CD4-positive, alpha-beta T cell treated with Interleukin-15 for 1 hour (primary cell): ENCODE measurements around the gene PI4K2A.
"Not testable (repeated sequence)": the region's sequence is repeated elsewhere in the genome, so short reads cannot be mapped to it uniquely, and the experiment has no call there.

Experiments
- DNase-seq: peaks from one replicate; pipeline ENCODE4 v3.0.0-alpha.2; 2020

Gene PI4K2A

DNA sequence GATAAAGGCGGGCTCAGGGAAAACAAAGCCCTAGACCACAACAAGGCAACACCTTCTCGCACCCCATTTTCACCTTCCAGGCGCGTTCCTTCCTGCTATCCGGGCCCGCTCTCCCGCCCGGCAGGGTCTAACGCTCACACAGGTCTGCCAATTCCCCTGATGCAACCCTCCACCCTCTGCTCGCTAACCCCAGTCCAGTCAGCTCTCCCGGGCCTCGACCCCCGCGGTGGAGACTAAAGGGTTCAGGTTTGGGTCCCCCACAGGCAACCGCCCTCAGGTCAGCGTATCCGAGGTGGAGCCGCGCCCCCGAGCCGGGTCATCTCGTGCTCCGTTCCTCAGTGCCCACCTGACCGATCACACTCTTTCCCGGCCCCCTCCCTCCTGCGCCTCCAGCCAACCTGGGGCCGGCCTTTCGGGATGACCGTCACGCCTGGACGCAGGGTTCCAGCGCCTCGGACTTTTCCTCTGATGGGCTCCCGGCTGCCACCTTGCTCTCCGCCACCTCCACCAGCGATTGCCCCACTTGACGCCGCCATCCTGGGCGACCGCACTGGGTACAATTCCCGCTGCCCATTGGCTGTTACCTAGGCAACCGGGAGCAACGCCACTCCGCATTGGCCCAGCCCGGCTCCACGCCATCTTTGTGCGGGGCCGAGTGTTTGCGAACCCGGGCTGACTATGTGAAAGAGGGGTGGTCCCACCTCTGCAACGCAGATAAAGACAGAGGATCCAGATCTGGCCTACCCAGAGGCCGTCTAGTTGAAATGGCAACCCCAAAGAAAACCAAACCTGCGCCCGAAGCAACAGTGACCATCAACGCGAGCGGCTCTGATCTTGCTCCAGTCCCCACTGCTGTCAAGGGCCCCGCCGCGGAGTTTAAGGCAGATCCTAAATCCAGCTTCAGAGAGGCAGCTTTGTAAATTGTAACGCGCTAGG is 7.3 kb upstream of the PI4K2A start, which contains the start of gene MORN4:
Gene MORN4 (minus strand): TSS at position 552 of the 936 bp plus-strand sequence. CDS start 13,847 bp downstream, outside the sequence.
- peak; percentile 93 for DNase-seq

DNA sequence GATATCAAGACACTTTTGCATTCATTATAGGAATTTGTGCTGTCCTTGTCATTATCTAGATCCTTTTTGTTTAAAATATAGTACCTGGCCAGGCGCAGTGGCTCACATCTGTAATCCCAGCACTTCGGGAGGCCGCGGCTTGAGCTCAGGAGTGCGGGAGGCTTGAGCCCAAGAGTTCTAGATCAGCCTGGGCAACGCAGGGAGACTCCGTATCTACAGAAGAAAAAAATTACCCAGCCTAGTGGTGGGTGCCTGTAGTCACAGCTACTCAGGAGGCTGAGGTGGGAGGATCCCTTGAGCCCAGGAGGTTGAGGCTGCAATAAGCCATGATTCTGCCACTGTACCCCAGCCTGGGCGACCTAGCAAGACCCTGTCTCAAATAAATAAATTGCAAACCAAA is 6.5 kb upstream of the PI4K2A start:
- DNase-seq: no peak

DNA sequence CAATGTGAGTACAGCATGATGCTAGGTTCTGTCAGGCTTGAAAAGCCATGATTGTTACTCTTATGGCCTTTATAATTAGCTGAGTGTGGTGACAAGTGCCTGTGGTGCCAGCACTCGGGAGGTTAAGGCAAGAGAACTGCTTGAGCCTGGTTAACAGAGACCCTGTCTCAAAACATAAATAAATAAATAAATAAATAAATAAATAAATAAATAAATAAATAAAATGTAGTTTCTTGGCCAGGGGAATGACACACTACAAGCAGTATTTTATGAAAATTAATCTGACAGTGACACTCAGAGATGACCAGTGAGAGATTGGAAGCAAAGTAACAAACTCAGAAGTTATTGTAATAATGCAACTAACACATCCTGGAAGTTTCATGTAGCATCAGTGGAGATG is 4.9 kb upstream of the PI4K2A start:
- DNase-seq: no peak

DNA sequence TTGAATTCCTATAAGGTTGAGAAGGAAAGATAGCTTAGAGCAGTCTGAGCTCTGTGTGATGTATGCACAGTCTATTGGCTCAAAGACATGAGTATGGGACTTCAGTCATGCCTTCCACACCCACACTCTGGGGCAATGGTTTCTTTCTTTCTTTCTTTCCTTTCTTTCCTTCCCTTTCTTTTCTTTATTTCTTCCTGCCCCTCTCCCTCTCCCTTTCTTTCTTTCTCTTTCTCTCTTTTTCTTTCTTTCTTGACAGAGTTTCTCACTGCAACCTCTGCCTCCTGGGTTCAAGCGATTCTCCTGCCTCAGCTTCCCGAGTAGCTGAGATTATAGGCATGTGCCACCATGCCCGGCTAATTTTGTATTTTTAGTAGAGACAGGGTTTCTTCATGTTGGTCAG is 1.4 kb upstream of the PI4K2A start:
- DNase-seq: not testable (repeated sequence)

DNA sequence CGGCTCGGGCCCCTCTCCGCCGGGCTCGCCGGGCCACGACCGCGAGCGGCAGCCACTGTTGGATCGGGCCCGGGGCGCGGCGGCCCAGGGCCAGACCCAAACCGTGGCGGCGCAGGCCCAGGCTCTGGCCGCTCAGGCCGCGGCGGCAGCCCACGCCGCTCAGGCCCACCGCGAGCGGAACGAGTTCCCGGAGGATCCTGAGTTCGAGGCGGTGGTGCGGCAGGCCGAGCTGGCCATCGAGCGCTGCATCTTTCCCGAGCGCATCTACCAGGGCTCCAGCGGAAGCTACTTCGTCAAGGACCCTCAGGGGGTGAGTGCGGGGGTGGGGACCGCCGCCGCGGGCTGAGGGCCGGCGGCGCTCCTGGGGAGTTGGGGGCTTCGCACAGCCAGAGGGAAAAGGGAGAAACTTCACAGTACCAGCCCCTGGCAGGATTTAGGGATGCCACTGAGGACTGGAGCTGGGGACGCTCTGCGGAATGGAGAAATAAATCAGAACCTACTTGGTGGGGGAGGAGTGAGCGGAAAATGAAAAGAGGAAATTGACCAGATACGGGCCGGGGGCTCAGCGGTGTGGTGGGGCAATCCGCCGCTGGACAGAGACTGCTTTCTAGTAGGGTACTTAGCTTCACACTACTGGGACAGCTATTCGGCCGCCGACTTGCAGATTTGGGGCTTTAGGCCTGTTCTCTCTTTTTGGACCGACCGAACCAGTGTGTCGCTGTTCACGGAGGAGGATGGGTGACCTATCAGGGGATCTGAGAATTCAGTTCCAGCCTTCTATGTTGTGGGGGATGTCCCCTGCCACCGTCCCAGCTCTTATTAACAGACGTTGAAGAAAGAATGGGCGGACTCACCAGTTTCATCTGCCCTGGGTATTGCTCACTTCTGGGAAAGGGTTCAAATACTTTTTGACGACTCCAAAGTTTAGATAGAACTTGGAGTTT is 669 bp downstream of the PI4K2A start:
- peak; percentile 32 for DNase-seq

DNA sequence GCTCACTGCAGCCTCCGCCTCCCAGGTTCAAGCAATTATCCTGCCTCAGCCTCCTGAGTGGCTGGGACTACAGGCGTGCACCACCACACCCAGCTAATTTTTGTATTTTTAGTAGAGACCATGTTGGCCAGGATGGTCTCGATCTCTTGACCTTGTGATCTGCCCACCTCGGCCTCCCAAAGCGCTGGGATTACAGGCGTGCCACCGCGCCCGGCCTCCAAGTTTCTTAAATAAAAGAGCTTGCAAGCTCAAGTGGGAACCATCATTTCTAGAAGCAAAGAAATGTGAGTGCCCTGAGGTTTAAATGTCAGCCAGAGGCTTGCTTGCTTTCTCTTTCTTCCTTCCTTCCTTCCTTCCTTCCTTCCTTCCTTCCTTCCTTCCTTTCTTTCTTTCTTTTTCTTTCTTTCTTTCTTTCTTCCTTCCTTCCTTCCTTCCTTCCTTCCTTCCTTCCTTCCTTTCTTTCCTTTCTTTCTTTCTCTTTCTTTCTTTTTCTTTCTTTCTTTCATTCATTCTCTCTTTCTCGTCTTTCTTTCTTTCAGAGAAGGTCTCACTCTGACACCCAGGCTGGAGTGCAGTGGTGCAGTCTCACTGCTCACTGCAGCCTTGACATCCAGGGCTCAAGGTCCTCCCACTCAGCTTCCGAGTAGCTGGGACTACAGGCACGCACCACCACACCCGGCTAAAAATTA is 2.1 kb downstream of the PI4K2A start:
- DNase-seq: not testable (repeated sequence)

DNA sequence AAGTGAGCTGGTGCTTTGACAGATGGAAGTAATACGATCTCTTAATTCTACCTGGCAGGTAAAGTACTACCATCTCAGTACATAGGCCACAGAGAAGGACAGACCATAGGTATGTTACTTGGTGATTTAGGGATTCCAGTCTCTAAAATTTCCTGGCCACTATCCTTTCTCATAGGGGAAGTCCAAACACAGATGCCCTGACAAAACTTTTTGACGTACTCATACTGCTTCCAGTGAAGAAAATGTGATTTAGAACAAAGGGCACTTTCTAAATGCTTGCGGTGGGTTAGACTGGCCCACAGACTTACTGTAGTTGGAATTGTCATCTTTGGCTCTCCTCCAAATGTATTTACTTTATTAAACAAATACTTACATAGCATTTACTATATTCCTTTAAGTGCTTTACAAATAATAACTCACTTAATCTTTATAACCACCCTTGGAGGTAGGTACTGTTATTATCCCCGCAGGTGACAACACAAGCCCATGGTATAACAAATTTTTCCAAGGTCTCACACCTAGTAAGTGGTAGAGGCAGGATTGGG is 3.0 kb downstream of the PI4K2A start:
- no peak for DNase-seq

DNA sequence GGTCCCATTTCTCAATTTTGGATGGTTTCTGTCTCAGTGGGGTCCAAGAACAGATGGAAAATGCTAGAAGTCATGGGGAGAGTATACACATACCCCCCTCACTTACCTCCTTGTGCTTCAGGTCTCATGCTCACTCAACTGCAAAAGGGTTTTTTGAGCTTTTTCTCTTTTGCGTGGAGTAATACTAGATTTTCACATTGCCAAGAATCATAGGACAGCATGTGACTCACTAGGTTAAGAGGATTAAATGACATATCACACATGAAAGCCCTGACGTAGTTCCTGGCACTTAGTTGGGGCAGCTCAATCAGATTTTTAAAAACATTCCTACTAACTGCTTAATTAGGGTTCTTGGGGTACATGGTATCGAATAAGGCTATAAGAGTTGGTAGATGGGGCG is 4.5 kb downstream of the PI4K2A start:
- DNase-seq: no peak

DNA sequence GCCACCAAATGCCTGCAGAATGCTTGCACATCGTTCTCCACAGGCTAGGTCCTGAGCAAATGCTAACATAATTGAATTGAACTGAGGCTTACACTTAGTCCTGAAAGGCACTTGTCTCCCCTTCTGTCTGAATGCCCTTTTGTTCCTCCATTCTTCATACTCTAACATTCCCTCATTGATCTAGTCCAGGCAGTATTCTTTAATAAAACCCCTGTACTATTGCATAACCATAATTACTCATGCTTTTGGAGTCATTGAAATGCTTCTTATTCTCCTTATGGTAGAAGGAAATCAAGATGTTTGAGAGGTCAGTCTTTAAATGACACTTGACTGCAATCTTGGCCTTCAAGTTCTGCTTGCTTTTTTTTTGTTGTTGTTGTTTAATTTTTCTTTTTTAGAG is 7.1 kb downstream of the PI4K2A start:
- no peak for DNase-seq

DNA sequence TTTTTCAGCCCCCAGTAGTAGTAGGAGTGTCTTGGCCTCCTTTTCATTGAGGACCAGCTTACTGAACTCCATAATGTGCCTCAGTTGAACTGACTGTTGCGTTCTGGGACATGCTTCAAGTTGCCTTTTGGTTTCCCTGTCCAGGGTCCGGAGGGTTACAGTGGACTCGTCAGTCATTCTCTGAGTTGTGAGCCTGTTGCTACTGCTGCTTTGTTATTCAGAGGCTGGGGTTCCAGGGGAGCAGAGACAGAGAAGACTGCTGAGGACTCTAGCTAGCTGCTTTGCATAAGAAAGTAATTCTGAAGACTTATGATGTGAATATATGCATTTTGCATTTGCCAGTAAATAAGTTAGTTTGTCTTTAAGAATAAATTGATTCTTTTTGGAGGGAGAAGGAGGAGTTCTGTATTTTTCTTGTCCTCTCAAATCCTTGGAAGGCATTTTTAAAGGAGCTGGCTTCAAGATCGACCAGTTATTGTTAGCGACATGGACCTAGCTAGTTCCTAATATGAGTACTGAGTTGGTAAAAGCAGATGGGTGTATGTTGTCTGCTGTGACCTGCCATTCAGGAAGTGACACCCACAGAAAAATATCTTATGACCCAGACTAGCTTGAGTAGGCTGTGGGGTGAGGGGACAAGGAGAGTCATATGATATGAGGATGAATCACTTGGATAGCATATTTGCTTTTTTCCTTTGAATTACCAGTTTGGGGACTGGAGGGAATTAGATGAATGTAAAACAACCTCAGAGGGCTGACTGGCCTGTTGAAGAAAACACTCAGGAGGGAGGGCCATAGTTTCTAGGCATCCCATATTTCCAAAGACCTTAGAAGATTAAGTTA is 8.3 kb downstream of the PI4K2A start:
- DNase-seq: peak; percentile 64

DNA sequence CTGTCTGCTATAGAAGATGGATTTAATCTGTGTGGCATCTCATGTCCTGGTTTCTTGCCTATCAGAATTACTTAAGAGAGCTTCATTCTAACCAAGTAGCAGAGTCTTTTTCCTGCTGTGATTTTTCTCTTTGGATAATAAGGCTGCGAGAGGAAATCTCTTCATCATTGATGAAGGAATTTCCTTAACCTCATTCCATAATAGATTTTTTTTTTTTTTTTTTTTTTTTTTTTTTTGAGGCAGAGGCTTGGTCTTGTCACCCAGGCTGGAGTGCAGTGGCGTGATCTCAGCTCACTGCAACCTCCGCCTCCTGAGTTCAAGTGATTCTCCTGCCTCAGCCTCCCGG is 8.9 kb downstream of the PI4K2A start:
- not testable (repeated sequence) for DNase-seq

DNA sequence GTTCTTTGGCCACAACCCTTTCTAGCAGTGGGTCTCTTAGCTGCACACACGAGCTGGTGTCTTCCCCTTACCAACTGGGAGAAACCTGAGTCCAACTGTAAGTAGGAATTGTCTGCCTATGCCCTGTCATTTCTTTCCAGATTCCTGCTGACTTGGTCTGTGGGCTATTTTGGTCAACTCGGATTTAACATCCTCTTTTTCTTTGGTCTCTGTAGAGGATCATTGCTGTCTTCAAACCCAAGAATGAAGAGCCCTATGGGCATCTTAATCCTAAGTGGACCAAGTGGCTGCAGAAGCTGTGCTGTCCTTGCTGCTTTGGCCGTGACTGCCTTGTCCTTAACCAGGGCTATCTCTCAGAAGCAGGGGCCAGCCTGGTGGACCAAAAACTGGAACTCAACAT is 10.3 kb downstream of the PI4K2A start:
- no peak for DNase-seq

DNA sequence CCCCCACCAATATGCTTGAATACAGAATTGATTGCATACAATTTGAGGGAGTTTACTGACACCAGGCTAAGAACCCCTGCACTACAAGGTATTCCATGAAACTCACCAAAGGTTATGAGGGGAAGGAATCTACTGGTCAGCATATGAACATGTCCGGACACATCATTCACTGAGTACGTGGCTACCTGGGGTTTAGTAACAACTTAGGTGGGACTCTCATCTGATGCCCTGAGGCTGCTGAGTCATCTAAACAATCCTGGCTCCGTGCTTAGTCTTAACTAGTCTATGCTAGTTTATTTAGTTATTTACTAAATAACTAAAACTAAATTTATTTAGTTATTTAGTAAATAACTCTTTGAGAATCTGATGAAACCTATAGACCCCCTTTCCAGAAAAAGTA is 11.3 kb downstream of the PI4K2A start:
- no peak for DNase-seq

DNA sequence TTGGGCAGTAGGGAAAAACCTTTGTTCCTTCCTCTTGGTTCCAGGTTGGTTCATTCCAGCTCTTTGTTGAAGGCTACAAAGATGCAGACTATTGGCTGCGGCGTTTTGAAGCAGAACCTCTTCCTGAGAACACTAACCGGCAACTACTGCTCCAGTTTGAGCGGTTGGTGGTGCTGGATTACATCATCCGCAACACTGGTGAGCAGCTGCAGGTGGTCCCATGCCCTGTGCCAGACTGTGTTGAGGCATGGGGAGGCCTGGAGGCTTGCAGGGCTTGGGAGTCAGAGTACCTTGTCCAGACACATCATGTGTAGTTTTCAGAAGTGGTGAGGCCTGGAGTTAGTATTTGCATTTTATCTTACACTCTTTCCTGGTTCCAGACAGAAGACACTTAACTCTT is 16.3 kb downstream of the PI4K2A start:
- no peak for DNase-seq

DNA sequence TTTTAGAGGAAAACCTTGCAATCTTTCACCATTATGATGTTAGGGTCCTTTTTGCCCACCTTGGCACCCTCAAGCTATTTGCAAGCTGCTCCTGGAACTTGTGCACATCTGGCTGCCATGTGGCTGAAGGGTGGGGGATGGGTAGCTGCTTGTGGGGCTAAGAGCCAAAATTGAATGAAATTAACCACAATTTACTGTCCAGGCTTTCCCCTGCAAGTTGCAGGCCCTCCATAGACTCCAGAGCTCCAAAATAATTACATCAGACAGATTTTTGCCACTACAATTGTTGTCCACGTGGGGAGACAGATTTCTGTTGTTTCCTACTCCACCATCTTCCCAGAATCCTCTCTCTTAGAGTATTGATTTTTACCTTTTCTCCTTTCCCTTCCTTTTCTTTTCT is 19.1 kb downstream of the PI4K2A start:
- DNase-seq: no peak

DNA sequence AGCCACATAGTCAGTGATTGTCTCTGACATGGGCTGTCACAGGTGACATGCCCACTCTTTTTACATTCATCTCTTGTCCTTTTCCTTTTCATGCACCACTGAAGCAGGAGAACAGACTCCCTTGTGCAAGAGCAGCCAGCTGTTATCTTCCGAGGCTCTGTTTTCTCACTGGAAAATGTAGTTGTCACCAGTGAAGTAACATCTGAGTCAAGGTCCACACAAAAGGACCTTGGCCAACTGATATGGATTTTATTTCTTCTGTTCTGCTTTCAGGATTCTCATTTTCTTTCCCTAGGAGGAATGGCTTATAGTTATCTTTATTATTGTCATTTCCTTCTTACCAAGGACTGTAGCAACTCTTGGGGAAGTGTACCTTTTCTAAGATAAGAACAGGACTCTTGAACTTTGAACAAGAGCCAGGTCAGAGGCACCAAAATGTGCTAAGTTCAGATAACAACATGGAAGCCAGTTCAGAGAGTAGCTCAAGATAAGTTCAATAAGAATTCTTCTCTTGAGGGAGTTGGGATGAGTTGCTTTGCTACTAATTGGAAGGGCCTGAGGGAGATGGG is 23.9 kb downstream of the PI4K2A start:
- no peak for DNase-seq

DNA sequence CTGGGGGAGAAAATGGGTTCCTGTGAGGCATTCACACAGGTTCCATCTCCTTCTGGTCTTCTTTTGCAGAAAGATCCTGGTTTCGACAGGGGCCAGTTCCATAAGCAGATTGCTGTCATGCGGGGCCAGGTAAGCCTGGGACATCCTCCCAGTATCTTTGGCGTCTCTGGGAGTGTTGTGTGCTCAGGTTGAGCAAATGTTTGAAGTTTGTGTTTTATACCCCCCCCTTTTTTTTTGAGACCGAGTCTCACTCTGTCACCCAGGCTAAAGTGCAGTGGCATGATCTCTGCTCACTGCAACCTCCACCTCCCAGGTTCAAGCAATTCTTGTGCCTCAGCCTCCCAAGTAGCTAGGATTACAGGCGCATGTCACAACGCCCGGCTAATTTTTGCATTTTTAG is 26.5 kb downstream of the PI4K2A start:
- no peak for DNase-seq

DNA sequence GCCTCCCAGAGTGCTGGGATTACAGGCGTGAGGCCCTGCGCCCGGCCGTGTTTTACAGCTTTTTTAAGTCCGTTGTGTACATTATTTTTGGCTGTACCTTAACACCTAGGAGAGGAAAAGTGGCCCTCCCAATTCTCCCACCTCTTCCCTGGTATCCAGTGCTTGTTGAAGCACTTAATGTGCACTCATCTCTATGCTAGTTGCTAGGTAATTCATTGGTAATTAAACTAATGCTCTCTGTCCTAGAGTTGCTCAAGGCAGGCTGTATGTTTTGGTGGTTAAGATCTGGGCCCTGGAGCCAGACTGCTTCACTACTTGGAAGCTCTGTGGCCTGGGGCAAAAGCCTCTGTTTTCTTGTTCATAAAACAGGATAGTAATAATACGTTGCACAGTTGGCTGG is 27.0 kb downstream of the PI4K2A start:
- no peak for DNase-seq

DNA sequence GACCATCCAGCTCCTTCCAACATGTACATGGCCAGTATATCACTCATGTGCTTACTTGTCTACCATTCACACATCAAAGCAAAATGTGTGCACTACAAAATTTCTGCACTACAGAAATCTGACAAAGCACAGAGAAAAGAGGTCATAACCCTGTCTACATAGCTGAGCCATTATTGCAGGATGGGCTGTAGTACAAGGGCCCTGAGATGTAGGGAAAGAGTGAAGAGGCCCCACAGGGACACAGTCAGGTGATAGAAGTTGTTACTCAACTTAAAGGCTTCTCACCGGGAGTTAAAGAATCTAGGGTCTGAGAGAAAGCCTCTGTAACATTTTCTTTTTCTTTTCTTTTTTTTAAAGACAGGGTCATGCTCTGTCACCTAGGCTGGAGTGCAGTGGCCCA is 29.1 kb downstream of the PI4K2A start:
- no peak for DNase-seq

DNA sequence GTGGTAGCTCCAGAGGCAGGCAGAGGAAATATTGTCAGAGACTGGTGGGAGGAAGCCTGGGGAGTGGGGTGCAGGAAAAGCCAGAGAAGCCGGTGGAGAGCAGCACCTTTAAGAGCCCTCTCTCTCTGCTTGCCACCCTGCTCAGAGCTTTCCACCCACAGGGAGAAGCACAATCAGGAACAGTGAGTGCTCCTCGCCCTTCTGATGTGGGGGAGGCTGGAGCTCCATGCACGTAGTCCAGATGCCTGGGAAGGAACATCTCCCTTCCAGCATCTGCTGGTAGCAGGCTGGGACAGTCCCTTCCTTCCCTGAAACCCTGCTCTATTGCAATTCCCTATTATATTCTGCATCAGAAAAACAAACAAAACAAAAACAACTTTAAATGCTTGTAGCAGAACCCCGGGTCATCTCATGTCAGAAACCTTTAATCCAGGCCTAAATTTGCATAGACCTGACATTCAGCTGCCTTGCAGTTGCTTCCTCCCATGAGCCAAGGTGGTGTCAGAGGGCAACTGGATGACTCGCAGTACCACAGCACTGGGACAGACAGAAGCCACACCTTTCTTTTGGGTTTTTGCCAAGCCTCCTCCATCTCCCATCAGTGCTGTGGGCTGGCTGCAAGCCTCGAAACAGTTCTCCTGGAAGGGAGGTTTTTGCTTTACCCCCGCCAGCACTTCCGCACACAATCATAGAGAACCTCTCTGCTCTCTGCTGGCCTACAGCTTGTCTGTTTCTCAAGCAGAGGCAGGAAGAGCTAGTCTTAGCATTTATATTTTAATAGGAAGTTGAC is 33.5 kb downstream of the PI4K2A start:
- no peak for DNase-seq

DNA sequence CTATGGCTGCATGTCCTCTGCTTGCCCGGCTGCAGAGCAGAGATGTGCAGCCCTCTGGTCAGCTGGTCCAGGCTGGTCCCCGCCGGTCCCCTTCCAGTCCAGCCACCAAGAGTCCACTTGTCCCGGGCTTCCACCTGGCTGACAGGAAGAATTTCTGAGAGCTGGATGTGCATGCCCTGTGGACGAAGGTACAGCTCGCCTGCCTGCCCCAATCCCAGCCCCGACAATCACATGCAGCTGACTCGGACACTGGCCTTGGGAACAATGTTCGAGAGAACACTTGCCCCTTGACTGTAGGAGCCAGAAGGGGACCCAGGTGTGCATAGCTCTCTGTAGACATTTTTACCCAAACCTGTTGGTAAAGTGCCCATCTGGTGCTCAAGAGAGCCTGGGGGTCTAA is 34.8 kb downstream of the PI4K2A start:
- no peak for DNase-seq
